GM12873 (cell line): ENCODE measurements around the gene TMEM88.
A peak's percentile ranks its signal among the peaks of the same experiment; 100 is the strongest.

Source experiments
- CTCF ChIP-seq: IDR thresholded peaks from 2 replicates; pipeline ENCODE4 v1.5.1; 2012; ENCODE audit warnings: low read depth, mild to moderate bottlenecking, moderate library complexity, low read length, control low read depth; ENCODE audit not compliant: insufficient read depth; ENCODE audit errors: missing control alignments

TMEM88 gene

GRCh38 chr17:7843536-7844291 is 11.2 kb upstream of the TMEM88 start:
- TF ChIP-seq CTCF, result no peak

- peak; percentile 2 for TF ChIP-seq CTCF
Measured at GRCh38 chr17:7844292-7845154, 10.3 kb upstream of the TMEM88 start.

- TF ChIP-seq CTCF, result no peak
Measured at GRCh38 chr17:7845359-7846062, 9.4 kb upstream of the TMEM88 start.

- no peak for TF ChIP-seq CTCF
Measured at GRCh38 chr17:7846063-7846735, 8.7 kb upstream of the TMEM88 start.

GRCh38 chr17:7846765-7847661 is 7.9 kb upstream of the TMEM88 start:
- no peak for TF ChIP-seq CTCF

- TF ChIP-seq CTCF, result no peak
Measured at GRCh38 chr17:7848131-7848579, 6.7 kb upstream of the TMEM88 start.
